Measurements from ENCODE around the gene SURF1.

SURF1 gene

DNA sequence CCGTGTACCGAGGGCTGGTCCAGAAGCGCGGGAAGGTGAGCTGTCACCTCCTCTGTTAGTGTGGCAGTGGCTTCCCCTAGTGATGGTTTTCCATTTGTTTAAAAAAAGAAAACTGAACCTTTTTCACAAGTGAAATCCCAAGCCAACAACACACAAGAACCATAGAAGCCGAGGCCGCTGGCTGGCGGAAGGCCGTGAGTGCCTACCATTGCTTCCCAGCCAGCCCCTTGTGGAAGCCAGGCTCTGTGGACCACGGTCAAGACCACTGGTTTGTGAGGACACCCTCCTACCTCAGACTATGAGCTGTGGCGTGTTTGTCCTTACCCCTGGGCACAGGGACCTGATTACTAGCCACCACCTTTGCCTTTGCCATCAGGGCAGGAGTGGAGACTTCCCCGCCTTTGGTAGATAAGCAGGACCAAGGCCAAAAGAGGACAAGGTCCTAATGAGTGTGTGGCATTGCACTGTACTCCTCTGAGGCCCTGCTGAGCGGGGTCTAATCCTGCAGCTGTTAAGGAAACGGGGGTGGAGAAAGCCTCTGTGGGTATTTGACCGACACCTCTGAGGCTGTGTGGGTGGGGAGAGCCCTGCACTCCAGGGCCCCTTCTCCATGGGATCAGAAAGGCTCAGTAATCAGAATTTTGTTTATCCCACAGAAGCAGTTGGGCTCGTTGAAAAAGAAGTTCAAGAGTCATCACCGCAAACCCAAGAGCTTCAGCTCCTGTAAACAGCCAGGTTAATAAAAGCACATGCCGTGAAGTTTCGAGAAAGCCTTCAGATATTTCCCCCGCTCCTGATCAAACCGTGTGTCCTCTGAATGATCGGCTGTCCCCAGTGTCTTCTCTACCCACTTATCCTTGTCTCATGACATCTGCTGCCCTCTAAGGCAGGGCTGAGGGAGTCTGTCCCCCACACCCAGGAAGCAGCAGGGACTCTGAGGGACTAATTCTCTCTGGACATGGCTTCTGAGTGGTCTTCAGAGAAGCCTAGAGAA is 4.4 kb upstream of the SURF1 start:
- DNase-seq, result no peak

GRCh38 chr9:133359399-133360175 is 3.3 kb upstream of the SURF1 start:
- DNase-seq, result no peak

- DNase-seq, result no peak
Observed at GRCh38 chr9:133357656-133358055, 1.4 kb upstream of the SURF1 start.

DNA sequence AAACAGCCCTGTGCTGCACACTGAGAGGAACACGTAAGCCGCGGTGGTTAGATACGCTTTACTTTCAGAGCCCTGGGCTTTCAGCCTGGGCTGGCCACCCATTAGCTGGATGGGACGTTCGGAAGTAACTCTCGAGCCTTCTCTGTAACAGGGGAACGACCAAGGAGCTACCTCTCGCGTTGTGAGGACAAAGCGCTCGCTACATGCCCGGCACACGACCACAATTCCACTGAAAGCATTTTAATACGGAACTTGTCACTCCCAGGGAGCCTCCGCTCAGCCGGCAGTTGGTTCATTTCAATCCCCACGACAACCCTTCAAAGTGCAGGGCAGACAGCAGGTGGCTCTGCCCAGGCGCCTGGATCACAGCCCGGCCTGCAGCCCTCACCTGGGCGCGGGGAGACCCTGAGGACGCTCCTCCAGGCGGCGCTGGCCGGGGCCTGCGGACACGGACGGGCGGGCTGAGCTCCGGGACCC is 368 bp downstream of the SURF1 start:
- DNase-seq, result no peak

DNA sequence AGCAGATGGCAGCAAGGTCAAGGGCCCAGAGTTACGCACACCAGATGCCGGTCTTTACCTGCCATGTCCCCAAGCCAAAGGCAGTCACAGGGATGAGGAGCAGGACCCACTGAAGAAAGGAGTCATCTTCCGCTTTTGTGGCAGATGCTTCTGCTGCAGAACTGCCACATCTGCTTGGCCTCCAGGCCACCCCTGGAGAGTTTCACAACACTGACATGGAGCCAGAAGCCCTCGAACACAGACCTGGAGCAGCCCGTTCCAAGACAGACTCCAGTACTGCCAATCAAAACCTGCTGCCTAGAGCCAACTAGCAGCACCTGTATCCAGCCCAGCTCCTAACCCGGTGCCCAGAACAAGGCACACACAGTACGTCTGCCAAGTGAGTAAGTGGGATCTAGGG is 1.5 kb downstream of the SURF1 start:
- no peak for DNase-seq

GRCh38 chr9:133353548-133353947 is 2.7 kb downstream of the SURF1 start:
- DNase-seq, result no peak

GRCh38 chr9:133352635-133353340 is 3.5 kb downstream of the SURF1 start:
- no peak for DNase-seq

- DNase-seq, result no peak
Observed at GRCh38 chr9:133351908-133352634, 4.2 kb downstream of the SURF1 start.

- no peak for DNase-seq
Observed at GRCh38 chr9:133351526-133351907, 4.8 kb downstream of the SURF1 start.

GRCh38 chr9:133349965-133350616 is 6.2 kb downstream of the SURF1 start:
- no peak for DNase-seq

GRCh38 chr9:133348718-133349573 is 7.3 kb downstream of the SURF1 start:
- no peak for DNase-seq

GRCh38 chr9:133347985-133348717 is 8.1 kb downstream of the SURF1 start, which contains the start of the genes MED22 and RPL7A:
MED22 (minus strand) TSS chr9:133348131; CDS start chr9:133346662, 1,469 bp downstream.
RPL7A (plus strand) TSS chr9:133348218; CDS start chr9:133348244, 26 bp downstream.
- peak; percentile 91 for DNase-seq

DNA sequence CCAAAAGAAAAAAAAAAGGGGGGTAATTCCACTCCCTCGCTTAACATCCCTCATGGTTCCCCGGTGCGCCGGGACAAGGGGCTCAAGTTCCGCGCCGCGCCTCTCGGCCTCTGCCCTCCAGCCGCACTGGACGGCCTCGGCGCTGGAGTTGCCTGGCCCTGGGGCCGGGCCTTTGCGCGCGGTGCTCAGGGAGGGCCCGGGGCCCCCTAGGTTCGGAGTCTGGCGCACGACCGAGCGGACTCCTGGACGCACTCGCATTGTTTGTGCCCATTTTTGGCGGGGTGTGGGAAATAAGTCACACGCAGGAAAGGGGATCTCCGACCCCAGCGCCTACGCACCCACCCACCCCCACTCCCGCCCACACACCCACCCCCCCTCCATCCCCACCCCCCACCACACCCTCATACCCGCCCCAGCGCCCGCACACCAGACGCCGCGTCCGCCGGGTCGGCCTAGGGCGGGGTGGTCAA is 8.7 kb downstream of the SURF1 start:
- DNase-seq, result peak; percentile 59

GRCh38 chr9:133346021-133346785 is 10.1 kb downstream of the SURF1 start:
- no peak for DNase-seq

GRCh38 chr9:133345596-133345995 is 10.7 kb downstream of the SURF1 start:
- no peak for DNase-seq

DNA sequence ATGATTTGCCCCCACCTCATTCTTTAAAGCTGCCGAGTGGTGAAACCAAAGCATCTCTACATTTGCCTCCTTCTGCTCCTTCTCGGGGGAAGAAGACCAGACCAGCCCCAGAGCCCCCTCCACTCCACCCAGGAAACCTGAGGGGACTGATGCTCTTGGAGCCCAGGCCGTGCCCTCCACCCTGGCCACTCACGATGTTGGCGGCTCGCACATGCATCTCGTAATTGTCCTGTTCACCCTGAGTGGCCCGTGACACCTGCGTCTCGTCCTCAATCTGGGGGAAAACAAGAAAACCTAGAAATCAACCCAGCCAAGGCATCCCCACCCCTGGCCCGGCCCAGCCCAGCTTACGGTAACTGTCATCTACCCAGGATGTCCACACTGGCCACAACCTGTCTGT is 11.3 kb downstream of the SURF1 start:
- DNase-seq, result no peak

DNA sequence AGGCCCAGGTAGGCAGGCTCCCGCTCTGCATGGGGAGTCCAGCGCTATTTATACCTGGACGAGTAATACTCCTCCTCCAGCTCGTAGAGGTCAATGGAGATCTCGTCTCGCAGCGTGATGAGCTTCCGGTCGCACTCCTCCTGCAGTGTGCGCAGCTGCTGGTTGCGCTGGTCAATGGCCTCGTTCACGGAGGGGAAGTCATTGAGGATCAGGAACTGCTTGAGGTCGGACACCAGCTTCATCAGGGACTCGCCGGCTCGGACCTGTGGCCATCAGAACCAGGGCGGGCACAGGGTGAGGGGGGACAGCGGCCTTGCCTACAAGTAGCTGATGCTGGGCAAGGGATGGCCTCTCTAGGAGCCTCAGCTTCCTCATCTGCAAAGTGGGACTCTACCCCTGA is 12.2 kb downstream of the SURF1 start:
- DNase-seq, result no peak

- no peak for DNase-seq
Observed at GRCh38 chr9:133342570-133342969, 13.7 kb downstream of the SURF1 start.

DNA sequence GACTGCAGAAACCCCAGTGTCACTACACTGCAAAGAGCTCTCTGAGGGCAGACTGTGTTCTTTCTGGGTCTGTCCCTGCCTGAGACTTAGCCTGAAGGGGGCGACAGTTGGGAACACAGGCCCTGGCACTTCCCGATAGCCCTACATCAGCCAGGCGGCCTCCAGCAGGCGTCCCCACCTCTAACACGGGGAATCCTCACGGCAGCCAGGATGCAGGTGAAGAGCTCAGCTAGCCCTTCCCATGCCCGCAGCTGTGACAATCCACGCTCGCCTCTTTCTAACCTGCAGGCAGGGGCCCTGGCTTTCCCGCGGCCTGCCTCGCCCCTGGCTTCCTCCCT is 14.2 kb downstream of the SURF1 start:
- no peak for DNase-seq
